Measurements from ENCODE around the gene C11orf91.

C11orf91 gene

GRCh38 chr11:33741806-33742205 is 41.2 kb upstream of the C11orf91 start:
- H3K79me2 ChIP-seq (ENCODE audit: control insufficient read depth, insufficient read depth, low read length, poor library complexity), result no peaks in the 10 kb centered on the region
- no peaks in the 10 kb centered on the region for H3K9me3 ChIP-seq (ENCODE audit: insufficient read depth, low read depth, low read length)
- no peak overlapping the region for H3K9ac ChIP-seq (ENCODE audit: low read length)
- no peak for DNase-seq
- no peak overlapping the region for H3K4me2 ChIP-seq (ENCODE audit: low read length)
- WGBS (ENCODE audit: extremely low coverage, insufficient coverage, insufficient read length), result 100% methylated on average over 1 of the region's 7 CpGs
- H2BK12ac ChIP-seq (ENCODE audit: low read length), result no peak overlapping the region
- no peak overlapping the region for H2AK5ac ChIP-seq (ENCODE audit: low read length)
- no peak overlapping the region for H3K14ac ChIP-seq (ENCODE audit: low read length)
- no peaks in the 10 kb centered on the region for H3K79me1 ChIP-seq (ENCODE audit: low read length)
- H3K36me3 ChIP-seq (ENCODE audit: control insufficient read depth in 1 of 2, insufficient read depth in 2 of 2, low read length in 2 of 2), result peaks cover 0 to 2% of the 10 kb centered on the region in 2 experiments
- no peak overlapping the region for H2BK5ac ChIP-seq (ENCODE audit: low read depth, low read length, poor library complexity)
- H3K27me3 ChIP-seq (ENCODE audit: insufficient read depth, low read length), result no peaks in the 10 kb centered on the region
- no peak overlapping the region for H3K4ac ChIP-seq (ENCODE audit: low read depth, low read length)
- no peak overlapping the region for H2BK120ac ChIP-seq (ENCODE audit: insufficient read depth, low read length, poor library complexity)
- H3K4me1 ChIP-seq (ENCODE audit: control insufficient read depth in 1 of 2, insufficient read depth in 2 of 2, low read length in 2 of 2), result peaks cover 3 to 4% of the 10 kb centered on the region in 2 experiments
- H3K4me3 ChIP-seq (ENCODE audit: low read depth, low read length), result no peak overlapping the region
- H3K23ac ChIP-seq (ENCODE audit: low read length), result no peak overlapping the region
- H4K12ac ChIP-seq (ENCODE audit: low read depth, low read length), result no peak overlapping the region
- H3K27ac ChIP-seq (ENCODE audit: low read depth, low read length), result no peak overlapping the region
- no peak overlapping the region for H4K91ac ChIP-seq (ENCODE audit: low read depth, low read length)
- H3K18ac ChIP-seq (ENCODE audit: low read length), result no peak overlapping the region
- no peak overlapping the region for H4K8ac ChIP-seq (ENCODE audit: low read depth, low read length)
- no peak overlapping the region for H2AFZ ChIP-seq (ENCODE audit: insufficient read depth, low read length, poor library complexity)

GRCh38 chr11:33737362-33737821 is 36.8 kb upstream of the C11orf91 start:
- no peak for DNase-seq
- WGBS (ENCODE audit: extremely low coverage, insufficient coverage, insufficient read length), result no CpG with 5 or more reads among the region's 3 CpGs
- no peak overlapping the region for H3K4me2 ChIP-seq (ENCODE audit: low read length)

GRCh38 chr11:33736148-33736812 is 35.7 kb upstream of the C11orf91 start, which contains the start of gene CD59:
Gene CD59, minus strand, starts transcription at chr11:33736423. Its CDS starts 13,978 bp downstream, at chr11:33722445.
- H2BK12ac ChIP-seq (ENCODE audit: low read length), result peak within 1 kb of the TSS; percentile 66
- peak within 1 kb of the TSS; percentile 93 for H4K8ac ChIP-seq (ENCODE audit: low read depth, low read length)
- peak within 1 kb of the TSS; percentile 96 for H2AFZ ChIP-seq (ENCODE audit: insufficient read depth, low read length, poor library complexity)
- peaks cover 6 to 15% of the 10 kb centered on the region in 2 experiments for H3K4me1 ChIP-seq (ENCODE audit: control insufficient read depth in 1 of 2, insufficient read depth in 2 of 2, low read length in 2 of 2)
- H3K4ac ChIP-seq (ENCODE audit: low read depth, low read length), result peak within 1 kb of the TSS; percentile 47
- H3K27ac ChIP-seq (ENCODE audit: low read depth, low read length), result no peak within 1 kb of the TSS
- peak within 1 kb of the TSS; percentile 87 for H2BK120ac ChIP-seq (ENCODE audit: insufficient read depth, low read length, poor library complexity)
- H4K91ac ChIP-seq (ENCODE audit: low read depth, low read length), result peak within 1 kb of the TSS; percentile 85
- H3K79me1 ChIP-seq (ENCODE audit: low read length), result peaks cover 7% of the 10 kb centered on the region
- no peaks in the 10 kb centered on the region for H3K9me3 ChIP-seq (ENCODE audit: insufficient read depth, low read depth, low read length)
- H3K4me3 ChIP-seq (ENCODE audit: low read depth, low read length), result peak within 1 kb of the TSS; percentile 83
- peaks cover 0 to 4% of the 10 kb centered on the region in 2 experiments for H3K36me3 ChIP-seq (ENCODE audit: control insufficient read depth in 1 of 2, insufficient read depth in 2 of 2, low read length in 2 of 2)
- H3K4me2 ChIP-seq (ENCODE audit: low read length), result peak within 1 kb of the TSS; percentile 90
- DNase-seq, result peak; percentile 91 to 94
- H3K79me2 ChIP-seq (ENCODE audit: control insufficient read depth, insufficient read depth, low read length, poor library complexity), result peaks cover 9% of the 10 kb centered on the region
- peak within 1 kb of the TSS; percentile 90 for H4K12ac ChIP-seq (ENCODE audit: low read depth, low read length)
- H3K27me3 ChIP-seq (ENCODE audit: insufficient read depth, low read length), result no peaks in the 10 kb centered on the region
- H3K9ac ChIP-seq (ENCODE audit: low read length), result peak within 1 kb of the TSS; percentile 71
- peak within 1 kb of the TSS; percentile 85 for H2BK5ac ChIP-seq (ENCODE audit: low read depth, low read length, poor library complexity)
- WGBS (ENCODE audit: extremely low coverage, insufficient coverage, insufficient read length), result no CpG with 5 or more reads among the region's 48 CpGs
- peak within 1 kb of the TSS; percentile 55 for H2AK5ac ChIP-seq (ENCODE audit: low read length)
- peak within 1 kb of the TSS; percentile 94 for H3K18ac ChIP-seq (ENCODE audit: low read length)
- peak within 1 kb of the TSS; percentile 94 for H3K14ac ChIP-seq (ENCODE audit: low read length)
- no peak within 1 kb of the TSS for H3K23ac ChIP-seq (ENCODE audit: low read length)

More at GRCh38 chr11:33737362-33737821, 36.8 kb upstream of the C11orf91 start:
- peaks cover 7% of the 10 kb centered on the region for H3K79me1 ChIP-seq (ENCODE audit: low read length)
- H2BK12ac ChIP-seq (ENCODE audit: low read length), result no peak overlapping the region
- H4K8ac ChIP-seq (ENCODE audit: low read depth, low read length), result no peak overlapping the region
- no peak overlapping the region for H2AK5ac ChIP-seq (ENCODE audit: low read length)
- no peaks in the 10 kb centered on the region for H3K27me3 ChIP-seq (ENCODE audit: insufficient read depth, low read length)
- H3K36me3 ChIP-seq (ENCODE audit: control insufficient read depth in 1 of 2, insufficient read depth in 2 of 2, low read length in 2 of 2), result peaks cover 0 to 2% of the 10 kb centered on the region in 2 experiments
- no peak overlapping the region for H4K12ac ChIP-seq (ENCODE audit: low read depth, low read length)
- no peak overlapping the region for H2BK5ac ChIP-seq (ENCODE audit: low read depth, low read length, poor library complexity)
- H2BK120ac ChIP-seq (ENCODE audit: insufficient read depth, low read length, poor library complexity), result no peak overlapping the region
- no peak overlapping the region for H3K4ac ChIP-seq (ENCODE audit: low read depth, low read length)
- no peak overlapping the region for H3K14ac ChIP-seq (ENCODE audit: low read length)
- no peak overlapping the region for H3K9ac ChIP-seq (ENCODE audit: low read length)
- no peak overlapping the region for H3K4me3 ChIP-seq (ENCODE audit: low read depth, low read length)
- H4K91ac ChIP-seq (ENCODE audit: low read depth, low read length), result no peak overlapping the region
- peaks cover 6 to 15% of the 10 kb centered on the region in 2 experiments for H3K4me1 ChIP-seq (ENCODE audit: control insufficient read depth in 1 of 2, insufficient read depth in 2 of 2, low read length in 2 of 2)
- H3K18ac ChIP-seq (ENCODE audit: low read length), result no peak overlapping the region
- no peak overlapping the region for H3K27ac ChIP-seq (ENCODE audit: low read depth, low read length)
- H3K23ac ChIP-seq (ENCODE audit: low read length), result no peak overlapping the region
- H3K79me2 ChIP-seq (ENCODE audit: control insufficient read depth, insufficient read depth, low read length, poor library complexity), result peaks cover 9% of the 10 kb centered on the region
- H3K9me3 ChIP-seq (ENCODE audit: insufficient read depth, low read depth, low read length), result no peaks in the 10 kb centered on the region
- no peak overlapping the region for H2AFZ ChIP-seq (ENCODE audit: insufficient read depth, low read length, poor library complexity)

GRCh38 chr11:33735271-33736147 is 34.9 kb upstream of the C11orf91 start:
- Histone ChIP-seq H3K23ac (ENCODE audit: low read length) (no peak overlapping the region), H3K27me3 (ENCODE audit: insufficient read depth, low read length) (no peaks in the 10 kb centered on the region), H3K9ac (ENCODE audit: low read length) (peak overlapping the region; percentile 71), H4K91ac (ENCODE audit: low read depth, low read length) (peak overlapping the region; percentile 85), H2BK5ac (ENCODE audit: low read depth, low read length, poor library complexity) (peak overlapping the region; percentile 85), H2AFZ (ENCODE audit: insufficient read depth, low read length, poor library complexity) (peak overlapping the region; percentile 96), H3K79me2 (ENCODE audit: control insufficient read depth, insufficient read depth, low read length, poor library complexity) (peaks cover 9% of the 10 kb centered on the region), H3K14ac (ENCODE audit: low read length) (peak overlapping the region; percentile 94), H3K4me1 (ENCODE audit: control insufficient read depth in 1 of 2, insufficient read depth in 2 of 2, low read length in 2 of 2) (peaks cover 6 to 15% of the 10 kb centered on the region in 2 experiments), H3K79me1 (ENCODE audit: low read length) (peaks cover 7% of the 10 kb centered on the region), H2BK12ac (ENCODE audit: low read length) (peak overlapping the region; percentile 66), H3K4ac (ENCODE audit: low read depth, low read length) (peak overlapping the region; percentile 46), H2AK5ac (ENCODE audit: low read length) (peak overlapping the region; percentile 55), H3K4me2 (ENCODE audit: low read length) (peak overlapping the region; percentile 90), H3K36me3 (ENCODE audit: control insufficient read depth in 1 of 2, insufficient read depth in 2 of 2, low read length in 2 of 2) (peaks cover 0 to 4% of the 10 kb centered on the region in 2 experiments), H4K8ac (ENCODE audit: low read depth, low read length) (peak overlapping the region; percentile 93), H3K27ac (ENCODE audit: low read depth, low read length) (no peak overlapping the region), H3K18ac (ENCODE audit: low read length) (peak overlapping the region; percentile 94), H3K4me3 (ENCODE audit: low read depth, low read length) (peak overlapping the region; percentile 83), H2BK120ac (ENCODE audit: insufficient read depth, low read length, poor library complexity) (peak overlapping the region; percentile 87), H3K9me3 (ENCODE audit: insufficient read depth, low read depth, low read length) (no peaks in the 10 kb centered on the region), H4K12ac (ENCODE audit: low read depth, low read length) (peak overlapping the region; percentile 90)
- no CpG with 5 or more reads among the region's 53 CpGs for WGBS (ENCODE audit: extremely low coverage, insufficient coverage, insufficient read length)
- DNase-seq, result peak; percentile 33 to 64

Data from trophoblast cell (in vitro differentiated cells and primary cell).